T-helper 2 cell treated with Interferon-gamma antibody and Interleukin-4, amounts not matched to agents 100 ng/mL and 5 ng/mL, for 36 hours (primary cell): ENCODE results near the gene ABHD2. TPM values are rescaled to one million over a fixed set of nuclear protein-coding genes. Genes with fewer than 3 reads are reported as not detected.
"Not testable (repeated sequence)": the region's sequence is repeated elsewhere in the genome, so short reads cannot be mapped to it uniquely, and the experiment has no call there.

ENCODE experiments used
- intact Hi-C: fragments of 100-400 bp; cut with micrococcal nuclease; formaldehyde crosslinking; loops from one replicate; pipeline ENCODE4 v1.15.1; 2023
- total RNA-seq: library from RNA; stranded (reverse); gene quantifications from 2 replicates; pipeline ENCODE4 v1.2.3, GENCODE V29; 2022

Gene ABHD2, protein sequence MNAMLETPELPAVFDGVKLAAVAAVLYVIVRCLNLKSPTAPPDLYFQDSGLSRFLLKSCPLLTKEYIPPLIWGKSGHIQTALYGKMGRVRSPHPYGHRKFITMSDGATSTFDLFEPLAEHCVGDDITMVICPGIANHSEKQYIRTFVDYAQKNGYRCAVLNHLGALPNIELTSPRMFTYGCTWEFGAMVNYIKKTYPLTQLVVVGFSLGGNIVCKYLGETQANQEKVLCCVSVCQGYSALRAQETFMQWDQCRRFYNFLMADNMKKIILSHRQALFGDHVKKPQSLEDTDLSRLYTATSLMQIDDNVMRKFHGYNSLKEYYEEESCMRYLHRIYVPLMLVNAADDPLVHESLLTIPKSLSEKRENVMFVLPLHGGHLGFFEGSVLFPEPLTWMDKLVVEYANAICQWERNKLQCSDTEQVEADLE
- 67.8 and 75.5 TPM in 2 replicates for total RNA-seq

GRCh38 chr15:89087830-89088604, at the start of gene ABHD2:
TSS of gene ABHD2 (plus strand) at chr15:89088456. CDS start at chr15:89116328, 27,872 bp downstream.
- intact Hi-C loops: loop anchor here (1.0 to 5.0 kb wide), 7 partner anchors 31 to 466 kb away; partner anchors contain the start of genes AEN, HAPLN3 and POLG

- intact Hi-C loops: no loop called here
Measured at GRCh38 chr15:89039142-89039541, 49.1 kb upstream of the ABHD2 start.

DNA sequence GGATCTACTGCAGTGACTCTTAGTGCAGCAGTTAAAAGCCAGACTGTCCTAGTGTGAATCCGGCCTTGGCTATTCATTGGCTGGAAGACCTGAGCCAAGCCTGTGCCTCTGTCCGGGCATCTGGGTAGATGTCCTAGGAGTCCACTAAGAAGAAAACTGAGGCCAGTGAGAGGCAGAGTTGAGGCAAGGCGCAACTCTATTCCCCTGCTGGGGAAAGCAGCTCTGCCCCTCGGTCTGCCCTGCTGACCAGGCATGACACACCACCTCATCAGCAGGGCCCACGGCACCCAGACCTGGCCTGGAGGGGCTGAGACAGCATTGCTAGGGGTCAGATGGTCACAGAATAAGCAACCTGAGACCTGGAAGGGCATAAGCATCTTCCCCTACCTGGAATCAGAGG, 46.7 kb upstream of the ABHD2 start:
- intact Hi-C loops: no loop called here

DNA sequence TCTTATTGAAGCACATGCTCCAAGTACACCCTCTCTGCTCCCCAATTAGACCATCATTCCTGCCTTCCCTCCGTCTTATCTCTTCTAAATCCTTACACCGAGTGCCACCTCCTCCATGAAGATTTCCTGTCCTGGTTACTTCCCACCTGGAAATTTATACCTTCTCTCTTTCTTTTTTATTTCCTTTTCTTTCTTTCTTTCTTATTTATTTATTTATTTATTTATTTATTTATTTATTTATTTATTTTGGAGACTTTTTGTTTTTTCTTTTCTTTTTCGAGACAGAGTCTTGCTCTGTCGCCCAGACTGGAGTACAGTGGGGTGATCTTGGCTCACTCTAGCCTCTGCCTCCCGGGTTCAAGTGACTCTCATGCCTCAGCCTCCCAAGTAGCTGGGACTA, 45.9 kb upstream of the ABHD2 start:
- intact Hi-C loops: no loop called here

DNA sequence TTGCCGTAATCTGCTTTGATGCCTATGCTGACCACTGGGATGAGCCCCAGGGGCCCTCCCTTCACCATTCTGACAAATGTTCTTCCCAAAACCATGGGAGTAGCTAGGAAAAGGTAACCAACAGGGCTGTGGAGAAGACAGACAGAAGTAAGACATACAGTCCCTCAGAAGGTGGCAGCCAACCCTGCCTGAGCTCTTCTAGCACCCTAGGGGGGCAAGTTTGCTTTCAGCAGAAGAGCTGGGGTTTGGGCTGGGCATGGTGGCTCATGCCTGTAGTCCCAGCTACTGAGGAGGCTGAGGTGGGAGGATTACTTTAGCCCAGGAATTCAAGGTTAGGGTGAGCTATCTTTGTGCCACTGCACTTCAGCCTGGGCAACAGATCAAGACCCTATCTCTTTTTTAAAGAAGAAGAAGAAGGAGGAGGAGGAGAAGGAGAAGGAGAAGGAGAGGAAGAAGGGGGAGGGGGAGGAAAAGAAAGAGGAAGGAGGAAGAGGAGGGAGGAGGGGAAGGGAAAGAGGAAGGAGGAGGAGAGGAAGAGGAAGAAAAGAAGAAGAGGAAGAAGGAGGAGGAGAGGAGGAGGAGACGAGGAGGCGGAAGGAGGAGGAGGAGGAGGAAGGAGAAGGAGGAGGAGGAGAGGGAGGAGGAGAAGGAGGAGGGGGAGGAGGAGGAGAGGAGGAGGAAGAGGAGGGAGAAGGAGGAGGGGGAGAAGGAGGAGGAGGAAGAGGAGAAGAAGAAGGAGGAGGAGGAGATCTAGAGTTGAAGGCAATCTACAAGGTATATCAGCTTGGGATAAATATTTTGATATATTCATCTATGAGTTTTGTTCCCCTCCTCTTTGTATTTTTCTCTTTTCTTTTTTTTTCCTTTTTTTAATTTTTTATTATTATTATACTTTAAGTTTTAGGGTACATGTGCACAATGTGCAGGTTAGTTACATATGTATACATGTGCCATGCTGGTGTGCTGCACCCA, 44.9 kb upstream of the ABHD2 start:
- intact Hi-C loops: no loop called here

GRCh38 chr15:89049016-89049666, 39.1 kb upstream of the ABHD2 start:
- intact Hi-C loops: not testable (repeated sequence)

DNA sequence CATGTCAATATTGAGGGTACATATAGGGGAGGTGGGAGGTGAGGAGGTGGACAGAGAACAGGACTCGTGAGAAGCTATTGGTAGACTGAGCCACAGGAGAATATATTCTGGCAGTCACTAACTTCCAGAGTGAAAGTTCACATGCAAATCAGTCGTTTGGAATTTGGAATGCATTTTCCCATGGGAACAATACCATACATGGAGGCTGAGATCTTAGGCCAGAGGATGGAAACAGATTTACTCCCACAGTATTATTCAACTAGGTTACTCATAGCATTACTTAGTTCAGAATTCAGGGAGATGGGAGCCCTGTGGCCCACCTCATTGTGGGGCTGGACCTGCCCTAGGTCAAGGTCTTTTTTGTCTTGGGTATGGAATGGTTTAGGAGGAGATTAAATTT, 36.4 kb upstream of the ABHD2 start:
- intact Hi-C loops: no loop called here

GRCh38 chr15:89052474-89052873, 35.8 kb upstream of the ABHD2 start:
- intact Hi-C loops: no loop called here

GRCh38 chr15:89054873-89055272, 33.4 kb upstream of the ABHD2 start:
- intact Hi-C loops: no loop called here

- intact Hi-C loops: loop anchor here (1.0 to 2.0 kb wide), 3 partner anchors 31 to 120 kb away; partner anchors contain the start of gene ABHD2
Measured at GRCh38 chr15:89057506-89058133, 30.6 kb upstream of the ABHD2 start.

- intact Hi-C loops: no loop called here
Measured at GRCh38 chr15:89058376-89058775, 29.9 kb upstream of the ABHD2 start.

GRCh38 chr15:89058876-89059405, 29.3 kb upstream of the ABHD2 start:
- intact Hi-C loops: no loop called here

GRCh38 chr15:89066280-89066679, 22.0 kb upstream of the ABHD2 start:
- intact Hi-C loops: no loop called here

- intact Hi-C loops: no loop called here
Measured at GRCh38 chr15:89067751-89068150, 20.5 kb upstream of the ABHD2 start.

DNA sequence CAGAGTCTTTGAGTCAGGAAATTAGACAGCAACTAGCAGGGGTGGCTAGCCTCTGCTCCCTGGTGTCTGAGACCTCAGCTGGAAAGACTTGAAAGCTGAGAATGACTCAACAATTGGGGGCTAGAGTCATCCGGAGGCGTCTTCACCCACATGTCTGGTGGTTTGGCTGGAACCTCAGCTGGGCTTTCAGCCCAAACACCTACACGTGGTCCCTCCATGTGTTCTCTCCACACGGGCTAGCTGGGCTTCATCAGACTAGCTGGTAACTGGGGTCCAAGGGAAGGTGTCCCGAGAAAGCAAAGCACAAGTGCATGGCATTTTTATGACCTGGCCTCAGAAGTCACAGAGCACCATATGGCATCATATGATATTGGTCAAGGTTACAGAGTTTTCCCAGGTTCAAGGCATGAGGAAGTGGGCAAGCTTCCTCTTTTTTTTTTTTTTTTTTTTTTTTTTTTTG, 19.9 kb upstream of the ABHD2 start:
- intact Hi-C loops: no loop called here

- intact Hi-C loops: no loop called here
Measured at GRCh38 chr15:89070197-89071124, 17.8 kb upstream of the ABHD2 start.

GRCh38 chr15:89071471-89071870, 16.8 kb upstream of the ABHD2 start:
- intact Hi-C loops: no loop called here

DNA sequence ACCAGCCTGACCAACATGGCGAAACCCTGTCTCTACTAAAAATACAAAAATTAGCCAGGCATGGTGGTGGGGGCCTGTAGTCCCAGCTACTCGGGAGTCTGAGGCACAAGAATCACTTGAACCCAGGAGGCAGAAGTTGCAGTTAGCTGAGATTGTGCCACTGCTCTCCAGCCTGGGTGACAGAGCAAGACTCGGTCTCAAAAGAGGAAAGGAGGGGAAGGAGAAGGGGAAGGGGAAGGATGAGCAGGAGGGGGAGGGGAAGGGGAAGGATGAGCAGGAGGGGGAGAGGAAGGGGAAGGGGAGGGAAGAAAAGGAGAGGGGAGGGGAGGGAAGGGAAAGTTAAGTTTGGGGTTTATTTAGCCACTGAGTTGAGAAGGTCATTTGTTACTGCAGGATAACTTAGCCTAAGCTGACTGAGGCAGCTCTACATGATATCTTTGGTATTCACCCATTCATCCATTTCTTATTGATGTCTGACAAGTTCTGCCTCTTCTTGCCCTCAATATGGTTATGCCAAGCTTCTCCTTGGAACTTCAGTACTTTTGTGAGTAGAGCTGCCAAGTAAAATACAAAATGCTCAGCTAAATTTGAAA, 15.9 kb upstream of the ABHD2 start:
- intact Hi-C loops: no loop called here
